GM10266 (cell line): Measurements from ENCODE around the gene MEOX2.

Source experiments
- DNase-seq: peaks from one replicate; pipeline ENCODE4 v3.0.0; 2012; ENCODE audit errors: extremely low spot score
- TF ChIP-seq, protein P1 (sequence below): IDR thresholded peaks from 2 replicates; pipeline ENCODE4 v1.5.1; 2012; ENCODE audit warnings: mild to moderate bottlenecking, low read depth; ENCODE audit not compliant: control insufficient read depth, insufficient read depth; ENCODE audit errors: missing control alignments

MEOX2 gene

DNA sequence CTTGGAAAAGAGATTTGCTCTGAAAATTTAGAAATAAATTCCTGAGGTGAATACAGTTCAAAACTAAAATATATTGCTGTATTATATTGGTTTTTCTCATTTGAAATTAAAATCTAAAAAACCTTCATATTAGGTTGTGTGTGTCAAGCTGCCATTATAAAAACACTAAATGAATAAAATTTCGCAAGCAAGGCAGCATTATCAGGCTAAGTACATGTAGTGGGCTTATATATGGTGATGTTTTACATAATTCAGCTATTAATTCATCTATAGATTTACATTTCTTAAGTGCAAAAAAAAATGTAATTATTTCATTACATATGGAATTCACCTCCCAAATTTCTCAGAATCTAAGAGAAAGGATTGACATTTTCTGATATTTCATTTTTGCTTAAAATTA is 5.3 kb downstream of the MEOX2 start:
- TF ChIP-seq, protein P1, sequence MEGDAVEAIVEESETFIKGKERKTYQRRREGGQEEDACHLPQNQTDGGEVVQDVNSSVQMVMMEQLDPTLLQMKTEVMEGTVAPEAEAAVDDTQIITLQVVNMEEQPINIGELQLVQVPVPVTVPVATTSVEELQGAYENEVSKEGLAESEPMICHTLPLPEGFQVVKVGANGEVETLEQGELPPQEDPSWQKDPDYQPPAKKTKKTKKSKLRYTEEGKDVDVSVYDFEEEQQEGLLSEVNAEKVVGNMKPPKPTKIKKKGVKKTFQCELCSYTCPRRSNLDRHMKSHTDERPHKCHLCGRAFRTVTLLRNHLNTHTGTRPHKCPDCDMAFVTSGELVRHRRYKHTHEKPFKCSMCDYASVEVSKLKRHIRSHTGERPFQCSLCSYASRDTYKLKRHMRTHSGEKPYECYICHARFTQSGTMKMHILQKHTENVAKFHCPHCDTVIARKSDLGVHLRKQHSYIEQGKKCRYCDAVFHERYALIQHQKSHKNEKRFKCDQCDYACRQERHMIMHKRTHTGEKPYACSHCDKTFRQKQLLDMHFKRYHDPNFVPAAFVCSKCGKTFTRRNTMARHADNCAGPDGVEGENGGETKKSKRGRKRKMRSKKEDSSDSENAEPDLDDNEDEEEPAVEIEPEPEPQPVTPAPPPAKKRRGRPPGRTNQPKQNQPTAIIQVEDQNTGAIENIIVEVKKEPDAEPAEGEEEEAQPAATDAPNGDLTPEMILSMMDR: no peak
- no peak for DNase-seq

DNA sequence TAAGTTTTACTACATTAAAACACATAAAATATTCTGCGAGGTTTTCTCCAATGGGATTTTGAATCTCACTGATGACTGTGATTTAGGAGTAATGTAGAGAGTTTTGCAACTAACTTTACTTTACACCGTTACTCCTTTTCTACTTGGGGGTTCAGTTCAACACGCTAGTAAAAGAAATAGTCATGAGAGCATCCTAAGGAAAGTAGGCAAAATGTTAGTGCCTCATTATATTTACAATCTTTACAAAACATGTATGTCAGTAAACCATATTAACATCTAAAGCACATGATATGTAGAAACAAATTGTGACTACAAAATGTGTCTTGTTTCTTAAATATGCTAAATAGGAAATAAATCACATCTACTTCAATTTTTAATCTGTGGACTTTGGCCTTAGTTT is 6.0 kb downstream of the MEOX2 start:
- DNase-seq: no peak
- TF ChIP-seq, protein P1: no peak

DNA sequence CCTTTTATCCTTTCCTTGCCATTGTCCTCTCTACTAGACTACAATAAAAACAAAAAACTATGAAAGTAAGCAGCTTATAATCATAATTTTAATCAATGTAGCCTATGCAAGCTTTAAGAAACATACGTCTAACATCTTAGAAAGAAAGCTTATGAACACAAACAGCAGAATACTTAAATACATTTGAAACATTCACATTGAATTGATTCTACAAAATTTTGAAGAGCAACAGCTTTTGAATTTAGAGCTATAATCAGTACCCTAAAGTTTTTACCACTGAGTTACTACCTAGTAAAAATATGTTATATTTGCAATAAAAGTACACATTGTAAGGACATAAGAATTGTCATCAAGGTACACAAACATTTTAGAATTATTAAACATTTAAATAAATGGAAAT is 7.2 kb downstream of the MEOX2 start:
- no peak for DNase-seq
- TF ChIP-seq, protein P1: no peak

DNA sequence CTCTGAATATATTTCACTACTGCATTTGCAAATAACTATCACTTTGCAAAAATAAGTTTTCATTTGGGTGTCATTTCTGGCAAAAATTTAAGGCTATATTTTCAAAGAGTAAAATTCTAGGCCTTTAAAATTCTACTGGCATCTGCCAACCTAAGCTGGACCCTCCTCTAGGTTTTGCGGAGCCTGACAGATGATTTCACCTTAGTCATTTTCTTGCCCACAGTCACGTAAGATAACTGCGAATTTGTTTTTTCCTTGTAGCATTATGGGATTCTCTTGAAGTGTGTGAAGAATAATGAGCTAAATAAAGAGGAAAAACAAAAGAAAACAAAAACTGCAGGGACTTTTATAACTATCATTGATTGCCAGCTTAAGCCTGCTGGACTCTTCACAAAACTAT is 7.8 kb downstream of the MEOX2 start:
- no peak for DNase-seq
- TF ChIP-seq, protein P1: no peak

DNA sequence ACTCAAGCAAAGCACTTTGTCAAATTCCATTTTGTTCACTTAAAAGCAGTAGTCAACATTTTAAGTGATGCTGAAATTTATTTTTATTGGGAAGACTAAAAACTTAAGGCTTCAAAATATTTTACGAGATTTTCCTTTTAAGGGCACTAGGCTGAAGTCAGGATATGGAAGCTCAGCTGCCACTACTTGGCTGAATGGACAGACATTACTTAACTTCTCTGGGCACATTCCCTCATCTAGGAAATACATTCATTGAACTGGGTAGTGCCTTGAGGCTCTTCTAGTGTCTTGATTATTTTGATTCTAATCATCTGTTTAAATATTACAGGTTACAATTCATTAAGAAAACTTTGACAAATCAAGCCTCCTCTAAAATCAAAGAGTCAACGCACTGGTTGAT is 11.1 kb downstream of the MEOX2 start:
- DNase-seq: no peak
- TF ChIP-seq, protein P1: no peak

DNA sequence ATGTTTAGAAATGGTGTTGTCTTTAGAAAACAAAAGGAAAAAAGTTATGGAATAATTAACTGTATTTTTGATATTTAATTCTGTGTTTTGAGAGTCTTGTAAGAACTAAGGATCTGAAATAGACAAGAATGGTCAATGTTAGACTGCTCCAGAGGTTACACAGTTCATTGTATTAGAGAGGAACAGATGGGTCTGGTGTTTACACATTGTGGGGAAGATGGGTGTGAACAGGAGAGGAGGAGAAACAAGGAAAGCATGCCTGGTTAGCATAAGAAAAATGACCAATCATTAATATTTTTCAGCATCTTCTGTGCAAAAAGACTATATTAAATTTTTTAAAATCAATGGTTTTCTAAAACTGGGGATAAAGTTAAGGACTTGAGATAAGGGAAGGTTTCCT is 11.9 kb downstream of the MEOX2 start:
- no peak for DNase-seq
- TF ChIP-seq, protein P1: no peak

DNA sequence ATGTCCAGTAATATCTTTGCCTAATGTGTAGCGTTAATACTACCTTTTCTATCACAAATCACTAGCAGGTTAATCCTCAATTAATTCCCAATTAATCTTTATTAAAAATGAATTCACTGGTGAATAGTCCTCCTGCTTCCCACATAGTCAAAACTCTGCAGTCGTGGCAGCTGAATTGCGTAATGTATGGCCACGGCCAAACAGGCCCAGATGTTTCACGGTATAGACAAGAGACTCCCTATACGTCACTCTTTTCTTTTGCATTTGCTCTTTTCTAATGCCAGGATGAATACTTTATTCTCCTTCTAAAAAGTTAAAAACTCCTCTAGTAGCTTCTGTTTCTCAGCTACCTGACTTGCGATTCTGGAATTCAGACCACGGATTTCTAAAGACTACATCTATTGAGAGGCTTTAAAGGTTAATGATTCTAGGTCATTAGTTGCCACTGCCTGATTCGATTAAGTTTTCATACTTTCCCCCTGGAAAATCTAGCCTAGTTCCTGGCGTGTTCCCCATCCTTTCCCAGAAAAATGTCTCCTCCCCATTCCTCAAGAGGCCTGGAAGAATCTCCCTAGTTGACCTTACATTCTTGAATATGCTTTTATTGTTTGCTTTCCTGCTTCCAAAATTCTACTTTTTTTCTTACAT is 16.9 kb downstream of the MEOX2 start:
- TF ChIP-seq, protein P1: no peak
- no peak for DNase-seq
